Fibroblast of skin of left biceps (primary cell): ENCODE measurements around the gene ATXN7L3.
"Not testable (repeated sequence)": the region's sequence is repeated elsewhere in the genome, so short reads cannot be mapped to it uniquely, and the experiment has no call there.

Experiments
- DNase-seq, 2 experiments: peaks; one replicate each; pipeline ENCODE4 v3.0.0-alpha.2; 2013; ENCODE audit warnings: low read depth in 2 of 2

ATXN7L3 gene

GRCh38 chr17:44176257-44176656 lies 23.4 kb downstream of the ATXN7L3 start:
- DNase-seq: no peak

GRCh38 chr17:44174427-44174826 lies 25.3 kb downstream of the ATXN7L3 start:
- no peak for DNase-seq

- no peak for DNase-seq
Observed at GRCh38 chr17:44171931-44172455, 27.7 kb downstream of the ATXN7L3 start.

GRCh38 chr17:44170499-44171201 lies 29.0 kb downstream of the ATXN7L3 start, which contains the start of gene ASB16:
TSS of gene ASB16 (plus strand) at chr17:44170704. CDS start at chr17:44170790, 86 bp downstream.
- DNase-seq: no peak

- no peak for DNase-seq
Observed at GRCh38 chr17:44170135-44170498, 29.6 kb downstream of the ATXN7L3 start.

GRCh38 chr17:44167181-44167861 lies 32.4 kb downstream of the ATXN7L3 start:
- DNase-seq: no peak

- no peak for DNase-seq
Observed at GRCh38 chr17:44164476-44164875, 35.2 kb downstream of the ATXN7L3 start.

- DNase-seq: no peak
Observed at GRCh38 chr17:44159519-44160210, 40.0 kb downstream of the ATXN7L3 start.

- no peak for DNase-seq
Observed at GRCh38 chr17:44155488-44155887, 44.2 kb downstream of the ATXN7L3 start.

GRCh38 chr17:44152875-44153274 lies 46.8 kb downstream of the ATXN7L3 start:
- DNase-seq: no peak

GRCh38 chr17:44149750-44150329 lies 49.8 kb downstream of the ATXN7L3 start:
- no peak for DNase-seq

GRCh38 chr17:44149066-44149465 lies 50.6 kb downstream of the ATXN7L3 start:
- not testable (repeated sequence) for DNase-seq

- no peak for DNase-seq
Observed at GRCh38 chr17:44147812-44148211, 51.9 kb downstream of the ATXN7L3 start.

GRCh38 chr17:44146375-44147346 lies 53.0 kb downstream of the ATXN7L3 start:
- no peak for DNase-seq

GRCh38 chr17:44144966-44145739 lies 54.5 kb downstream of the ATXN7L3 start:
- no peak for DNase-seq

GRCh38 chr17:44143921-44144320 lies 55.8 kb downstream of the ATXN7L3 start:
- not testable (repeated sequence) for DNase-seq
